Liver (tissue), 9 donors: Measurements from ENCODE around the gene PARD3. TPM values are rescaled to one million over a fixed set of nuclear protein-coding genes. Genes with fewer than 3 reads are reported as not detected.

Experiments
- DNase-seq: peaks from one replicate; pipeline ENCODE4 v3.0.0-alpha.2; 2017; ENCODE audit warnings: low spot score
- H3K27ac ChIP-seq, 2 donors: one replicate each; pipeline ENCODE4 v1.7.0; 2013; ENCODE audit warnings: inconsistent platforms in 2 of 2, low read length in 2 of 2, control low read depth in 1 of 2, low read depth in 1 of 2, mild to moderate bottlenecking in 1 of 2
- H3K27me3 ChIP-seq, 4 donors: one replicate each; pipeline versions ENCODE4 v1.6.1 to v1.7.0; 2013; ENCODE audit warnings: low read length in 3 of 4, inconsistent platforms in 1 of 4, mild to moderate bottlenecking in 1 of 4, moderate library complexity in 1 of 4; ENCODE audit not compliant: control insufficient read depth in 4 of 4, insufficient read depth in 4 of 4
- H3K36me3 ChIP-seq, 4 donors: one replicate each; pipeline versions ENCODE4 v1.6.1 to v1.7.0; 2013; ENCODE audit warnings: low read length in 3 of 4, mild to moderate bottlenecking in 3 of 4, low read depth in 1 of 4, moderate library complexity in 1 of 4; ENCODE audit not compliant: control insufficient read depth in 4 of 4, insufficient read depth in 3 of 4
- H3K4me1 ChIP-seq, 4 donors: one replicate each; pipeline versions ENCODE4 v1.6.1 to v1.7.0; 2013; ENCODE audit warnings: low read length in 3 of 4, mild to moderate bottlenecking in 3 of 4, moderate library complexity in 1 of 4; ENCODE audit not compliant: control insufficient read depth in 4 of 4, insufficient read depth in 4 of 4
- H3K4me3 ChIP-seq, 3 donors: one replicate each; pipeline versions ENCODE4 v1.6.1 to v1.7.0; 2013; ENCODE audit warnings: low read length in 3 of 3, control low read depth in 1 of 3, low read depth in 1 of 3, mild to moderate bottlenecking in 1 of 3
- H3K9ac ChIP-seq, 2 donors: one replicate each; pipeline ENCODE4 v1.7.0; 2013; ENCODE audit warnings: low read length in 2 of 2, mild to moderate bottlenecking in 2 of 2, moderate library complexity in 2 of 2, control low read depth in 1 of 2, low read depth in 1 of 2
- H3K9me3 ChIP-seq, 4 donors: one replicate each; pipeline versions ENCODE4 v1.6.1 to v1.7.0; 2013; ENCODE audit warnings: low read length in 3 of 4; ENCODE audit not compliant: control insufficient read depth in 4 of 4
- EGR1 ChIP-seq, 2 donors: IDR thresholded peaks; 2 replicates each; pipeline ENCODE4 v1.6.1; 2016 to 2018; ENCODE audit warnings: antibody characterized with exemption in 2 of 2, low read depth in 2 of 2
- FOXA1 ChIP-seq: IDR thresholded peaks from 2 replicates; pipeline ENCODE4 v1.6.1; 2016; ENCODE audit warnings: antibody characterized with exemption
- GABPA ChIP-seq, 2 donors: IDR thresholded peaks in 1 of 2; conservative IDR thresholded peaks in 1 of 2; 2 replicates each; pipeline ENCODE4 v1.6.1; 2016; ENCODE audit warnings: antibody characterized with exemption in 2 of 2, mild to moderate bottlenecking in 1 of 2, moderate library complexity in 1 of 2
- HNF4A ChIP-seq, 2 donors: conservative IDR thresholded peaks; 2 replicates each; pipeline ENCODE4 v1.6.1; 2016; ENCODE audit warnings: antibody characterized with exemption in 2 of 2, mild to moderate bottlenecking in 2 of 2
- HNF4G ChIP-seq: IDR thresholded peaks from 2 replicates; pipeline ENCODE4 v1.6.1; 2016; ENCODE audit warnings: antibody characterized with exemption
- JUND ChIP-seq, 2 donors: IDR thresholded peaks; 2 replicates each; pipeline ENCODE4 v1.6.1; 2016; ENCODE audit warnings: antibody characterized with exemption in 2 of 2
- NR2F2 ChIP-seq: IDR thresholded peaks from 2 replicates; pipeline ENCODE4 v1.6.1; 2016; ENCODE audit warnings: antibody characterized with exemption
- SP1 ChIP-seq: IDR thresholded peaks from 2 replicates; pipeline ENCODE4 v1.6.1; 2018; ENCODE audit warnings: antibody characterized with exemption, mild to moderate bottlenecking
- YY1 ChIP-seq: IDR thresholded peaks from 2 replicates; pipeline ENCODE4 v1.6.1; 2016; ENCODE audit warnings: antibody characterized with exemption, mild to moderate bottlenecking
- WGBS: extraction: QIAGEN DNeasy Blood & Tissue Kit; methylation state at CpG from one replicate; pipeline ENCODE4 v1.1.7; 2013; 5-methylcytosine and 5-hydroxymethylcytosine counted together
- polyA plus RNA-seq, 2 donors: library from polyadenylated mRNA; stranded (reverse) in 1 of 2; unstranded in 1 of 2; fragments of 200-250 nt in 1 of 2; fragments of >200 nt in 1 of 2; fragmentation: Nextera tagmentation in 1 of 2; extraction: Ambion mirVana in 1 of 2; gene quantifications; one replicate each; pipeline versions ENCODE4 v1.2.1 to v1.2.3, GENCODE V29; 2013 to 2015
- total RNA-seq, 2 donors: library from RNA; depleted of rRNA; stranded (reverse); fragments of >200 nt; gene quantifications; one replicate each; pipeline ENCODE4 v1.2.3, GENCODE V29; 2014
- TF ChIP-seq, protein P1 (sequence below): IDR thresholded peaks from 2 replicates; pipeline ENCODE4 v1.6.1; 2016; ENCODE audit warnings: antibody characterized with exemption
- TF ChIP-seq, protein P2 (sequence below): IDR thresholded peaks from 2 replicates; pipeline ENCODE4 v1.6.1; 2016; ENCODE audit warnings: antibody characterized with exemption
- TF ChIP-seq, protein P3 (sequence below): IDR thresholded peaks from 2 replicates; pipeline ENCODE4 v1.6.1; 2016; ENCODE audit warnings: antibody characterized with exemption, mild to moderate bottlenecking
- TF ChIP-seq, protein P4 (sequence below): IDR thresholded peaks from 2 replicates; pipeline ENCODE4 v1.6.1; 2016; ENCODE audit warnings: antibody characterized with exemption
- donor health status: healthy.
- donor health status: healthy.
- donor health status: healthy.
- donor health status: healthy.
- donor health status: healthy.

PARD3 gene
- total and polyA plus RNA-seq, 4 donors = 12.3 to 43.8 (median 13.5) TPM

DNA sequence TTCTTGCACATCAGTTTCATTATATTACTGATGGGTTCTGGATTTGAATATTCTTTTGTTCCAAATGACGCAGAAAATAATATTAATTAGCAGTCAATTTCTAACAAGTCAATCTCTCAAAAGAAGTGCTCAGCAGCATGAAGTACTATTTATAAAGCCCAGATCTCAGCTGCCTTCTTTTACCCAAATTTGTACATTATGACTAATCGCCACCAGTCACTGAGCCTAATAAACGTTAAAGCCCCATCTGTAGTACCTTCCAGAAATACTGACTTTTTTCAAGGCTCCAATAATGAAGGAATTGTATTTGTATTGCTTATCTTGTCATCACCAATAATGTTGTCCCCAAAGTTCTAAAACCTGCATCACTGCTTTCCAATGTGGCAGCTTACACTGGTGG lies 540.2 kb downstream of the PARD3 start:
- Histone ChIP-seq H3K4me1 (no peaks in the 10 kb centered on the region), H3K36me3 (no peaks in the 10 kb centered on the region), H3K27me3 (no peaks in the 10 kb centered on the region), H3K27ac (no peak overlapping the region), H3K9me3 (no peaks in the 10 kb centered on the region), H3K4me3 (no peak overlapping the region), H3K9ac (no peak overlapping the region)
- no peak for DNase-seq
- 95% methylated on average over 3 of the region's 3 CpGs for WGBS
- no peak for TF ChIP-seq EGR1 (IDR thresholded peaks at IDR 0.05; ENCODE audit: low read depth in 2 of 2)
- no peak for TF ChIP-seq SP1
- TF ChIP-seq JUND (IDR thresholded peaks at IDR 0.05) = no peak
- no peak for TF ChIP-seq GABPA (IDR thresholded peaks at IDR 0.05 in 1 of 2, conservative IDR thresholded peaks at IDR 0.05 in 1 of 2)
- TF ChIP-seq, protein P1, sequence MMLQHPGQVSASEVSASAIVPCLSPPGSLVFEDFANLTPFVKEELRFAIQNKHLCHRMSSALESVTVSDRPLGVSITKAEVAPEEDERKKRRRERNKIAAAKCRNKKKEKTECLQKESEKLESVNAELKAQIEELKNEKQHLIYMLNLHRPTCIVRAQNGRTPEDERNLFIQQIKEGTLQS = no peak
- TF ChIP-seq, protein P2, sequence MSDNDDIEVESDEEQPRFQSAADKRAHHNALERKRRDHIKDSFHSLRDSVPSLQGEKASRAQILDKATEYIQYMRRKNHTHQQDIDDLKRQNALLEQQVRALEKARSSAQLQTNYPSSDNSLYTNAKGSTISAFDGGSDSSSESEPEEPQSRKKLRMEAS = no peak
- no peak for TF ChIP-seq YY1
- no peak for TF ChIP-seq HNF4A (conservative IDR thresholded peaks at IDR 0.05)
- TF ChIP-seq, protein P3, sequence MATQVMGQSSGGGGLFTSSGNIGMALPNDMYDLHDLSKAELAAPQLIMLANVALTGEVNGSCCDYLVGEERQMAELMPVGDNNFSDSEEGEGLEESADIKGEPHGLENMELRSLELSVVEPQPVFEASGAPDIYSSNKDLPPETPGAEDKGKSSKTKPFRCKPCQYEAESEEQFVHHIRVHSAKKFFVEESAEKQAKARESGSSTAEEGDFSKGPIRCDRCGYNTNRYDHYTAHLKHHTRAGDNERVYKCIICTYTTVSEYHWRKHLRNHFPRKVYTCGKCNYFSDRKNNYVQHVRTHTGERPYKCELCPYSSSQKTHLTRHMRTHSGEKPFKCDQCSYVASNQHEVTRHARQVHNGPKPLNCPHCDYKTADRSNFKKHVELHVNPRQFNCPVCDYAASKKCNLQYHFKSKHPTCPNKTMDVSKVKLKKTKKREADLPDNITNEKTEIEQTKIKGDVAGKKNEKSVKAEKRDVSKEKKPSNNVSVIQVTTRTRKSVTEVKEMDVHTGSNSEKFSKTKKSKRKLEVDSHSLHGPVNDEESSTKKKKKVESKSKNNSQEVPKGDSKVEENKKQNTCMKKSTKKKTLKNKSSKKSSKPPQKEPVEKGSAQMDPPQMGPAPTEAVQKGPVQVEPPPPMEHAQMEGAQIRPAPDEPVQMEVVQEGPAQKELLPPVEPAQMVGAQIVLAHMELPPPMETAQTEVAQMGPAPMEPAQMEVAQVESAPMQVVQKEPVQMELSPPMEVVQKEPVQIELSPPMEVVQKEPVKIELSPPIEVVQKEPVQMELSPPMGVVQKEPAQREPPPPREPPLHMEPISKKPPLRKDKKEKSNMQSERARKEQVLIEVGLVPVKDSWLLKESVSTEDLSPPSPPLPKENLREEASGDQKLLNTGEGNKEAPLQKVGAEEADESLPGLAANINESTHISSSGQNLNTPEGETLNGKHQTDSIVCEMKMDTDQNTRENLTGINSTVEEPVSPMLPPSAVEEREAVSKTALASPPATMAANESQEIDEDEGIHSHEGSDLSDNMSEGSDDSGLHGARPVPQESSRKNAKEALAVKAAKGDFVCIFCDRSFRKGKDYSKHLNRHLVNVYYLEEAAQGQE = no peak
- no peak for TF ChIP-seq HNF4G
- no peak for TF ChIP-seq NR2F2
- TF ChIP-seq FOXA1 = no peak

DNA sequence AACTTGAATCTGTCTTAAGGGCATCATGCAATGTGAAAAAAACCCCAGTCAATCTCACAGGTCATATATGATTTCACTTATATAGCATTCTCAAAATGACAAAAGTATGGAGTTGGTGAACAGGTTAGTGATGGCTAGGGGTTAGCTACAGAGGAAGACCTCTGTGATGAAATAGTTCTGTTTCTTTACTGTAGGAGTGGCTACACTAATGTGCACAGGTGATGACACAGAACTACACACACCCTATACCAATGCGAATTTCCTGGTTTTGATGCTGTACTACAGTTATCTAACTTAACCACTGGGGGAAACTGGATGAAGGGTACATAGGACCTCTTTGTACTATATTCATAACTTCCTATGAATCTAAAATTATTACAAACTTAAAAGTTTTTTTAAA lies 541.8 kb downstream of the PARD3 start:
- no peak for TF ChIP-seq NR2F2
- TF ChIP-seq, protein P3 = no peak
- no peak for TF ChIP-seq YY1
- TF ChIP-seq, protein P4, sequence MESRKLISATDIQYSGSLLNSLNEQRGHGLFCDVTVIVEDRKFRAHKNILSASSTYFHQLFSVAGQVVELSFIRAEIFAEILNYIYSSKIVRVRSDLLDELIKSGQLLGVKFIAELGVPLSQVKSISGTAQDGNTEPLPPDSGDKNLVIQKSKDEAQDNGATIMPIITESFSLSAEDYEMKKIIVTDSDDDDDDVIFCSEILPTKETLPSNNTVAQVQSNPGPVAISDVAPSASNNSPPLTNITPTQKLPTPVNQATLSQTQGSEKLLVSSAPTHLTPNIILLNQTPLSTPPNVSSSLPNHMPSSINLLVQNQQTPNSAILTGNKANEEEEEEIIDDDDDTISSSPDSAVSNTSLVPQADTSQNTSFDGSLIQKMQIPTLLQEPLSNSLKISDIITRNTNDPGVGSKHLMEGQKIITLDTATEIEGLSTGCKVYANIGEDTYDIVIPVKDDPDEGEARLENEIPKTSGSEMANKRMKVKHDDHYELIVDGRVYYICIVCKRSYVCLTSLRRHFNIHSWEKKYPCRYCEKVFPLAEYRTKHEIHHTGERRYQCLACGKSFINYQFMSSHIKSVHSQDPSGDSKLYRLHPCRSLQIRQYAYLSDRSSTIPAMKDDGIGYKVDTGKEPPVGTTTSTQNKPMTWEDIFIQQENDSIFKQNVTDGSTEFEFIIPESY = no peak
- no peak for DNase-seq
- no peaks in the 10 kb centered on the region for H3K4me1 ChIP-seq
- no peak overlapping the region for H3K27ac ChIP-seq
- 100% methylated on average over 1 of the region's 1 CpG for WGBS
- H3K27me3 ChIP-seq = no peaks in the 10 kb centered on the region
- peaks cover 0 to 4% (median 0%) of the 10 kb centered on the region in 4 donors for H3K36me3 ChIP-seq
- no peak overlapping the region for H3K9ac ChIP-seq
- H3K9me3 ChIP-seq = no peaks in the 10 kb centered on the region
- no peak overlapping the region for H3K4me3 ChIP-seq
